ENCODE measurements around the gene B3GNT9.

Gene B3GNT9

GRCh38 chr16:67109407-67110135 is 41.2 kb downstream of the B3GNT9 start, which contains the start of gene PHAF1:
PHAF1 (plus strand) TSS chr16:67109941; CDS start chr16:67110176, 235 bp downstream.
- DNase-seq = peak; percentile 96

GRCh38 chr16:67108931-67109406 is 41.8 kb downstream of the B3GNT9 start:
- DNase-seq = no peak

- no peak for DNase-seq
These were observed 42.3 kb downstream of the B3GNT9 start for GRCh38 chr16:67108489-67108888.

- no peak for DNase-seq
These were observed 44.9 kb downstream of the B3GNT9 start for GRCh38 chr16:67105881-67106280.

GRCh38 chr16:67105246-67105645 is 45.6 kb downstream of the B3GNT9 start:
- no peak for DNase-seq

- DNase-seq = no peak
These were observed 46.0 kb downstream of the B3GNT9 start for GRCh38 chr16:67104845-67105244.

- DNase-seq = no peak
These were observed 46.7 kb downstream of the B3GNT9 start for GRCh38 chr16:67104061-67104460.

GRCh38 chr16:67101311-67102082 is 49.3 kb downstream of the B3GNT9 start:
- no peak for DNase-seq

- DNase-seq = no peak
These were observed 50.1 kb downstream of the B3GNT9 start for GRCh38 chr16:67100569-67101310.

GRCh38 chr16:67098599-67098998 is 52.2 kb downstream of the B3GNT9 start:
- no peak for DNase-seq
